ENCODE results near the gene KCTD17.

DNA sequence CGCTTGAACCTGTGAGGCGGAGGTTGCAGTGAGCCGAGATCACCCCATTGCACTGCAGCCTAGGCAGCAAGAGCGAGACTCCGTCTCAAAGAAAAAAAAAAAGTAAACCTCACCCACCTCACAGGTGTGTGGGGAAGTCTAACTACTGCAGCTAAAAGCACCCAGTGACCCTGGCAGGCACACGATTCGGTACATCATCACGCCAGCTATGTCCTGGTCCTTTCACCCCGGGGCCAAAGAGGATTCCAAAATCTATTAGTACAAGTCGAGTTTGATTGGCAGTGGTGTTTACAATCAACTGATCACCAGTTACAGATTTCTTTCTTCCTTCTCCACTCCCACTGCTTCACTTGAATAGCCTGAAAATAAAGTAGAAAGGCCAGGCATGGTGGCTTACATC is 38.6 kb upstream of the KCTD17 start:
- TF ChIP-seq EZH2 (IDR thresholded peaks at IDR 0.05; ENCODE audit: borderline replicate concordance, low read length) (no peak), CTCF (conservative IDR thresholded peaks at IDR 0.05 in 1 of 2, IDR thresholded peaks at IDR 0.05 in 1 of 2; ENCODE audit: extremely low read depth in 1 of 2, insufficient read depth in 1 of 2, low read depth in 1 of 2, low read length in 2 of 2) (no peak)
